Measurements from ENCODE around the gene ESRRA. TPM values are rescaled to one million over a fixed set of nuclear protein-coding genes. Genes with fewer than 3 reads are reported as not detected.
"Not testable (repeated sequence)": the region's sequence is repeated elsewhere in the genome, so short reads cannot be mapped to it uniquely, and the experiment has no call there.

ESRRA gene
- total RNA-seq, 1 experiment from 2014 or later: 42.2 TPM

GRCh38 chr11:64306876-64307622 lies 1.7 kb downstream of the ESRRA start:
- DNase-seq (ENCODE audit: extremely low read depth, low read depth): no peak

GRCh38 chr11:64307795-64308194 lies 2.5 kb downstream of the ESRRA start:
- DNase-seq (ENCODE audit: extremely low read depth, low read depth): not testable (repeated sequence)

GRCh38 chr11:64312947-64313346 lies 7.6 kb downstream of the ESRRA start:
- no peak for DNase-seq (ENCODE audit: extremely low read depth, low read depth)

GRCh38 chr11:64313491-64314145 lies 8.3 kb downstream of the ESRRA start:
- no peak for DNase-seq (ENCODE audit: extremely low read depth, low read depth)

GRCh38 chr11:64314146-64314804 lies 9.0 kb downstream of the ESRRA start:
- DNase-seq (ENCODE audit: extremely low read depth, low read depth): no peak

- DNase-seq (ENCODE audit: extremely low read depth, low read depth): no peak
Observed at GRCh38 chr11:64314805-64315561, 9.7 kb downstream of the ESRRA start.

- DNase-seq (ENCODE audit: extremely low read depth, low read depth): not testable (repeated sequence)
Observed at GRCh38 chr11:64315667-64316526, 10.6 kb downstream of the ESRRA start.

GRCh38 chr11:64316672-64317324 lies 11.5 kb downstream of the ESRRA start:
- no peak for DNase-seq (ENCODE audit: extremely low read depth, low read depth)

GRCh38 chr11:64317325-64317960 lies 12.1 kb downstream of the ESRRA start, which contains the start of gene TRMT112:
Gene TRMT112, minus strand, starts transcription at chr11:64317559. Its CDS starts 33 bp downstream, at chr11:64317526.
- DNase-seq (ENCODE audit: extremely low read depth, low read depth): peak; percentile 96

- DNase-seq (ENCODE audit: extremely low read depth, low read depth): peak; percentile 94
Observed at GRCh38 chr11:64317961-64318765, 12.8 kb downstream of the ESRRA start, which contains the start of gene PRDX5. Gene PRDX5, plus strand, starts transcription at chr11:64318121. Its CDS starts 95 bp downstream, at chr11:64318216.

- no peak for DNase-seq (ENCODE audit: extremely low read depth, low read depth)
Observed at GRCh38 chr11:64318766-64319761, 13.7 kb downstream of the ESRRA start.

- no peak for DNase-seq (ENCODE audit: extremely low read depth, low read depth)
Observed at GRCh38 chr11:64320556-64320955, 15.2 kb downstream of the ESRRA start.

- no peak for DNase-seq (ENCODE audit: extremely low read depth, low read depth)
Observed at GRCh38 chr11:64321026-64321425, 15.7 kb downstream of the ESRRA start.

GRCh38 chr11:64321533-64321932 lies 16.2 kb downstream of the ESRRA start:
- DNase-seq (ENCODE audit: extremely low read depth, low read depth): no peak

GRCh38 chr11:64322925-64323260 lies 17.6 kb downstream of the ESRRA start:
- DNase-seq (ENCODE audit: extremely low read depth, low read depth): no peak

- DNase-seq (ENCODE audit: extremely low read depth, low read depth): no peak
Observed at GRCh38 chr11:64323373-64323772, 18.0 kb downstream of the ESRRA start.

GRCh38 chr11:64323984-64324383 lies 18.7 kb downstream of the ESRRA start:
- not testable (repeated sequence) for DNase-seq (ENCODE audit: extremely low read depth, low read depth)

Measured in NCI-H460 (cell line).